ENCODE results near the gene GPT2.
"Not testable (repeated sequence)": the region's sequence is repeated elsewhere in the genome, so short reads cannot be mapped to it uniquely, and the experiment has no call there.

DNA sequence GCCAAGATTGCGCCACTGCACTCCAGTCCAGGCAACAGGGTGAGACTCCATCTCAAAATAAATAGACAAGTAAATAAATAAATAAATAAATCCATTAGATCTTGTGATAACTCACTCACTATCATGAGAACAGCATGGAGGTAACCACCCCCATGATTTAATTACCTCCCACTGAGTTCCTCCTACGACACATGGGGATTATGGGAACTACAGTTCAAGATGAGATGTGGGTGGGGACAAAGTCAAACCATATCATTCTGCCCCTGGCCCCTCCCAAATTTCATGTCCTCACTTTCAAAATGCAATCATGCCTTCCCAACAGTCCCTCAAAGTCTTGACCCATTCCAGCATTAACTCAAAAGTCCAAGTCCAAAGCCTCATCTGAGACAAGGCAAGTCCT, 16.7 kb upstream of the GPT2 start:
- TF ChIP-seq, protein P1, sequence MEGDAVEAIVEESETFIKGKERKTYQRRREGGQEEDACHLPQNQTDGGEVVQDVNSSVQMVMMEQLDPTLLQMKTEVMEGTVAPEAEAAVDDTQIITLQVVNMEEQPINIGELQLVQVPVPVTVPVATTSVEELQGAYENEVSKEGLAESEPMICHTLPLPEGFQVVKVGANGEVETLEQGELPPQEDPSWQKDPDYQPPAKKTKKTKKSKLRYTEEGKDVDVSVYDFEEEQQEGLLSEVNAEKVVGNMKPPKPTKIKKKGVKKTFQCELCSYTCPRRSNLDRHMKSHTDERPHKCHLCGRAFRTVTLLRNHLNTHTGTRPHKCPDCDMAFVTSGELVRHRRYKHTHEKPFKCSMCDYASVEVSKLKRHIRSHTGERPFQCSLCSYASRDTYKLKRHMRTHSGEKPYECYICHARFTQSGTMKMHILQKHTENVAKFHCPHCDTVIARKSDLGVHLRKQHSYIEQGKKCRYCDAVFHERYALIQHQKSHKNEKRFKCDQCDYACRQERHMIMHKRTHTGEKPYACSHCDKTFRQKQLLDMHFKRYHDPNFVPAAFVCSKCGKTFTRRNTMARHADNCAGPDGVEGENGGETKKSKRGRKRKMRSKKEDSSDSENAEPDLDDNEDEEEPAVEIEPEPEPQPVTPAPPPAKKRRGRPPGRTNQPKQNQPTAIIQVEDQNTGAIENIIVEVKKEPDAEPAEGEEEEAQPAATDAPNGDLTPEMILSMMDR (IDR thresholded peaks at IDR 0.05) = not testable (repeated sequence)
- not testable (repeated sequence) for TF ChIP-seq NFYB (CRISPR knock-in tag; conservative IDR thresholded peaks at IDR 0.05; ENCODE audit: low read depth); ZNF317 (CRISPR knock-in tag; IDR thresholded peaks at IDR 0.05; ENCODE audit: borderline replicate concordance, low read depth); TEAD4 (CRISPR knock-in tag; IDR thresholded peaks at IDR 0.05); ZNF121 (CRISPR knock-in tag; IDR thresholded peaks at IDR 0.05); FOXP1 (CRISPR knock-in tag; IDR thresholded peaks at IDR 0.05; ENCODE audit: borderline replicate concordance)
- TF ChIP-seq, protein P2, sequence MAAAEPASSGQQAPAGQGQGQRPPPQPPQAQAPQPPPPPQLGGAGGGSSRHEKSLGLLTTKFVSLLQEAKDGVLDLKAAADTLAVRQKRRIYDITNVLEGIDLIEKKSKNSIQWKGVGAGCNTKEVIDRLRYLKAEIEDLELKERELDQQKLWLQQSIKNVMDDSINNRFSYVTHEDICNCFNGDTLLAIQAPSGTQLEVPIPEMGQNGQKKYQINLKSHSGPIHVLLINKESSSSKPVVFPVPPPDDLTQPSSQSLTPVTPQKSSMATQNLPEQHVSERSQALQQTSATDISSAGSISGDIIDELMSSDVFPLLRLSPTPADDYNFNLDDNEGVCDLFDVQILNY (CRISPR knock-in tag; IDR thresholded peaks at IDR 0.05) = not testable (repeated sequence)

All from WTC11 (cell line).